Endothelial cell of coronary artery (primary cell): ENCODE measurements around the gene LEMD1. TPM values are rescaled to one million over a fixed set of nuclear protein-coding genes. Genes with fewer than 3 reads are reported as not detected.

Experiments
- total RNA-seq: library from RNA; depleted of rRNA; stranded (reverse); fragments of >200 nt; gene quantifications from 2 replicates; pipeline ENCODE4 v1.2.3, GENCODE V29; 2014

The LEMD1 gene
- total RNA-seq, result 0.28 TPM in 1 of 2 replicates, not detected in the other

GRCh38 chr1:205421798-205422197, at the start of gene LEMD1:
LEMD1 (minus strand) TSS chr1:205422056; CDS start chr1:205420536, 1,520 bp downstream.

GRCh38 chr1:205455581-205456382, 33.9 kb upstream of the LEMD1 start, which contains the start of gene BLACAT1:
BLACAT1 (minus strand) TSS chr1:205456045.

GRCh38 chr1:205356440-205357139, 65.3 kb downstream of the LEMD1 start, which contains the start of gene KLHDC8A:
KLHDC8A (minus strand) TSS chr1:205356922; CDS start chr1:205343604, 13,318 bp downstream.

Other genes with a start within 250 kb of the LEMD1 start
- gene DSTYK, start 210.4 kb downstream of the LEMD1 start, total RNA-seq, result 10.6 and 12.2 TPM in 2 replicates
- 1.6 and 2.0 TPM in 2 replicates for gene TMCC2, start 194.1 kb downstream of the LEMD1 start, total RNA-seq
- gene NUAK2, start 100.3 kb downstream of the LEMD1 start, total RNA-seq, result 0.81 and 1.4 TPM in 2 replicates
- not detected in 2 replicates for gene KLHDC8A, start 65.1 kb downstream of the LEMD1 start, total RNA-seq
- gene BLACAT1, start 34.0 kb upstream of the LEMD1 start, total RNA-seq, result under 0.01 TPM in 1 of 2 replicates, not detected in the other
- gene CDK18, start 82.6 kb upstream of the LEMD1 start, total RNA-seq, result 0.09 and 0.94 TPM in 2 replicates
- gene ELK4, start 210.0 kb upstream of the LEMD1 start, total RNA-seq, result 20.5 and 24.7 TPM in 2 replicates